Adipocyte (in vitro differentiated cells): Measurements from ENCODE around the gene FCHSD2.
"Not testable (repeated sequence)": the region's sequence is repeated elsewhere in the genome, so short reads cannot be mapped to it uniquely, and the experiment has no call there.

Experiments used
- DNase-seq: peaks from one replicate; pipeline ENCODE4 v3.0.0-alpha.2; 2015; ENCODE audit warnings: low read depth
- H3K27me3 ChIP-seq: replicated peaks from 2 replicates; pipeline ENCODE4 v1.7.0; 2013; ENCODE audit warnings: mild to moderate bottlenecking, low read length, moderate library complexity; ENCODE audit not compliant: control insufficient read depth, insufficient read depth
- H3K36me3 ChIP-seq: 2 replicates; pipeline ENCODE4 v1.7.0; 2013; ENCODE audit warnings: low read length, mild to moderate bottlenecking, moderate library complexity; ENCODE audit not compliant: control insufficient read depth, insufficient read depth, severe bottlenecking
- H3K4me1 ChIP-seq: 2 replicates; pipeline ENCODE4 v1.7.0; 2013; ENCODE audit warnings: mild to moderate bottlenecking, low read length, moderate library complexity; ENCODE audit not compliant: control insufficient read depth, insufficient read depth
- H3K4me3 ChIP-seq: 2 replicates; pipeline ENCODE4 v1.7.0; 2013; ENCODE audit warnings: mild to moderate bottlenecking, low read length, moderate library complexity
- H3K9ac ChIP-seq: 2 replicates; pipeline ENCODE4 v1.7.0; 2013; ENCODE audit warnings: mild to moderate bottlenecking, low read length, moderate library complexity
- H3K9me3 ChIP-seq: 2 replicates; pipeline ENCODE4 v1.7.0; 2013; ENCODE audit warnings: mild to moderate bottlenecking, low read length, moderate library complexity; ENCODE audit not compliant: control insufficient read depth

Gene FCHSD2

GRCh38 chr11:72812967-72813739 is 329.0 kb downstream of the FCHSD2 start:
- H3K36me3 ChIP-seq = peaks cover 4% of the 10 kb centered on the region
- H3K9me3 ChIP-seq = no peaks in the 10 kb centered on the region
- H3K27me3 ChIP-seq = no peaks in the 10 kb centered on the region
- peak overlapping the region; percentile 90 for H3K9ac ChIP-seq
- peaks cover 31% of the 10 kb centered on the region for H3K4me1 ChIP-seq
- peak overlapping the region; percentile 92 for H3K4me3 ChIP-seq
- peak; percentile 71 for DNase-seq

GRCh38 chr11:72812604-72812966 is 329.5 kb downstream of the FCHSD2 start:
- no peak for DNase-seq
- peak overlapping the region; percentile 92 for H3K4me3 ChIP-seq
- peak overlapping the region; percentile 5 for H3K9ac ChIP-seq
- H3K4me1 ChIP-seq = peaks cover 31% of the 10 kb centered on the region
- H3K36me3 ChIP-seq = peaks cover 4% of the 10 kb centered on the region
- no peaks in the 10 kb centered on the region for H3K9me3 ChIP-seq
- no peaks in the 10 kb centered on the region for H3K27me3 ChIP-seq

GRCh38 chr11:72811686-72812085 is 330.4 kb downstream of the FCHSD2 start:
- DNase-seq, H3K4me3 ChIP-seq: not testable (repeated sequence)

GRCh38 chr11:72808331-72808798 is 333.8 kb downstream of the FCHSD2 start:
- Histone ChIP-seq H3K9me3 (no peaks in the 10 kb centered on the region), H3K4me1 (peaks cover 28% of the 10 kb centered on the region), H3K4me3 (no peak overlapping the region), H3K36me3 (peaks cover 4% of the 10 kb centered on the region), H3K9ac (no peak overlapping the region), H3K27me3 (no peaks in the 10 kb centered on the region)
- DNase-seq = peak; percentile 10

More at GRCh38 chr11:72811686-72812085, 330.4 kb downstream of the FCHSD2 start:
- not testable (repeated sequence) for H3K9me3 ChIP-seq, H3K27me3 ChIP-seq, H3K36me3 ChIP-seq, H3K9ac ChIP-seq
- peaks cover 39% of the 10 kb centered on the region for H3K4me1 ChIP-seq

GRCh38 chr11:72807792-72808191 is 334.3 kb downstream of the FCHSD2 start:
- Histone ChIP-seq H3K9ac (no peak overlapping the region), H3K4me3 (no peak overlapping the region), H3K9me3 (no peaks in the 10 kb centered on the region), H3K27me3 (no peaks in the 10 kb centered on the region), H3K4me1 (peaks cover 22% of the 10 kb centered on the region), H3K36me3 (peaks cover 4% of the 10 kb centered on the region)
- DNase-seq = no peak

- no peaks in the 10 kb centered on the region for H3K27me3 ChIP-seq
- H3K4me3 ChIP-seq = no peak overlapping the region
- H3K36me3 ChIP-seq = peaks cover 4% of the 10 kb centered on the region
- DNase-seq = peak; percentile 57
- H3K9me3 ChIP-seq = no peaks in the 10 kb centered on the region
- peaks cover 18% of the 10 kb centered on the region for H3K4me1 ChIP-seq
- H3K9ac ChIP-seq = peak overlapping the region; percentile 2
Measured at GRCh38 chr11:72807021-72807693, 335.0 kb downstream of the FCHSD2 start.

GRCh38 chr11:72806378-72806777 is 335.7 kb downstream of the FCHSD2 start:
- DNase-seq, H3K27me3 ChIP-seq, H3K9ac ChIP-seq, H3K36me3 ChIP-seq, H3K9me3 ChIP-seq, H3K4me3 ChIP-seq: not testable (repeated sequence)
- H3K4me1 ChIP-seq = peaks cover 18% of the 10 kb centered on the region

- peaks cover 4% of the 10 kb centered on the region for H3K36me3 ChIP-seq
- H3K4me1 ChIP-seq = peaks cover 12% of the 10 kb centered on the region
- no peak overlapping the region for H3K4me3 ChIP-seq
- no peak for DNase-seq
- H3K9me3 ChIP-seq = no peaks in the 10 kb centered on the region
- no peaks in the 10 kb centered on the region for H3K27me3 ChIP-seq
- no peak overlapping the region for H3K9ac ChIP-seq
Measured at GRCh38 chr11:72805216-72805615, 336.9 kb downstream of the FCHSD2 start.

GRCh38 chr11:72802822-72803221 is 339.3 kb downstream of the FCHSD2 start:
- Histone ChIP-seq H3K4me1 (peaks cover 17% of the 10 kb centered on the region), H3K4me3 (no peak overlapping the region), H3K9ac (no peak overlapping the region), H3K27me3 (no peaks in the 10 kb centered on the region), H3K36me3 (no peaks in the 10 kb centered on the region), H3K9me3 (no peaks in the 10 kb centered on the region)
- DNase-seq = no peak

GRCh38 chr11:72799441-72799840 is 342.7 kb downstream of the FCHSD2 start:
- Histone ChIP-seq H3K36me3 (no peaks in the 10 kb centered on the region), H3K9me3 (no peaks in the 10 kb centered on the region), H3K4me1 (peaks cover 14% of the 10 kb centered on the region), H3K27me3 (no peaks in the 10 kb centered on the region), H3K9ac (no peak overlapping the region), H3K4me3 (no peak overlapping the region)
- peak; percentile 42 for DNase-seq

- DNase-seq = no peak
- Histone ChIP-seq H3K9ac (no peak overlapping the region), H3K36me3 (no peaks in the 10 kb centered on the region), H3K27me3 (no peaks in the 10 kb centered on the region), H3K9me3 (no peaks in the 10 kb centered on the region), H3K4me1 (peaks cover 20% of the 10 kb centered on the region), H3K4me3 (no peak overlapping the region)
Measured at GRCh38 chr11:72798361-72798760, 343.8 kb downstream of the FCHSD2 start.
